GM04503 (cell line): ENCODE results near the gene APOBEC3A.
A peak's percentile ranks its signal among the peaks of the same experiment; 100 is the strongest.

Source experiments
- DNase-seq: peaks from one replicate; pipeline ENCODE4 v3.0.0-alpha.2; 2012; ENCODE audit warnings: low read depth

The APOBEC3A gene

DNA sequence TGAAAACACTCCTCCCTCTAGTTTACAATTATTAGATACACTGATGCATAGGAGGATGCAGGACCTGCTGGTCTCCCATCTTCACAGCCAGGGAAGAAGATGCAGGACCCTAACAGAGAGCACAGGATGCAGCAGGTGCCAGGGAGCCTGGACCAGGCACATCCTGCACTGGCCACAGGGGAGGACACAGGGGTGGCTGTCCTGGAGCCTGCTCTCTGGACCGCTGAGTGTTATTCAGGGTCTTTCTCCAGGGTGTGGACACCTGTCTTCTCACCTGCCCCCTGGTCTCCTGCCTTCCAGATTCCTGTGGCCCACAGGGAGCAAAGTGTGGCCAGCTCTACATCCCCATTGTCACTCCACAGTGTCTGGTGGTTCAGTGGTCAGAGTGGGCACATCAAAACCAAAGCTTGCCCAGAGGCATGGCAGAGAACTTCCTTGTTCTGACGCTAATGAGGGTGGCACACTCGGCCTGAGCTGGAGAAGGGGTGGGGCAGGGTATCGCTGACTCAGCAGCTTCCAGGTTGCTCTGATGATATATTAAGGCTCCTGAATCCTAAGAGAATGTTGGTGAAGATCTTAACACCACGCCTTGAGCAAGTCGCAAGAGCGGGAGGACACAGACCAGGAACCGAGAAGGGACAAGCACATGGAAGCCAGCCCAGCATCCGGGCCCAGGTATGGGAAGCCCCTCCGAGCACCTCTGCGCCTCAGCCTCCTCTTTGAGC lies at the start of gene APOBEC3A:
Gene APOBEC3A (plus strand): TSS at position 564 of the 725 bp plus-strand sequence. CDS start 83 bp downstream, at position 647.
- DNase-seq = no peak

DNA sequence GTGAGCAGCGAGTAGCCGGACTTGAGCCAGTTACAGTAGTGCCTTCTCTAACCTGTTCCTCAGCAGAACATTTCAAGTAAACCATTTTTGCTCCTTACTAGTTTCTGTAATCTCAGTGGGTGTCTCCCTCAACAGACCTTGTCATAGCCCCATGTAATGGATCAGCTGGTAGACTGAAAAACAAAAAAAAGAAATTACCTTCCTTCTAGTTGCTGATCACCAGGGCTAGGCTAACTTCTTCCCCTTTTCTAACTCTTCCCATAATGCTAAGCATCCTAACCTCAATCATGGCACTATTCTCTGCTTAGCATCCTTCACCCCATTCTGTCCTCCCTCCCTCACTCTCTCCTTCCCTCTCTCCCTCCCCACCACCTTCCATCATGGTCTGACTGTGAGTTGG lies 49.6 kb upstream of the APOBEC3A start:
- DNase-seq = no peak

DNA sequence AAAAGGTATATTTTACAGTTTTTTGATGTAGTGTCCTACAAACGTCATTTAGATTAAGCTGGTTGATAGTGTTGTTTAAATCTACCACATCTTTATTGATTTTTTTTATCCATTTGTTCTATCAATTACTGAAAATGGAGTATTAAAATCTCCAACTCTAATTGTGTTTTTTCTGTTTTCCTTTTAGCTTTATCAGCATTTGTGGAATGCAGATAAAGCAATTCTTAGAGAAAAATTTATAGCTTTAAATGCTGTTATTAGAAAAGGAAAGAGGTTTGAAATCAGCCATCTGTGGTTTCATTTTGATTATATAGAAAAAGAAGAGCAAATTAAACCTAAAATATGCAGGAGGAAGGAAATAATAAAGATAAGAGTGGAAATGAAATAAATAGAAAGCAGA lies 46.0 kb upstream of the APOBEC3A start:
- no peak for DNase-seq

- DNase-seq = no peak
Measured at GRCh38 chr22:38919631-38920190, 37.7 kb upstream of the APOBEC3A start.

- DNase-seq = no peak
Measured at GRCh38 chr22:38921120-38921519, 36.3 kb upstream of the APOBEC3A start.

GRCh38 chr22:38921806-38922205 lies 35.6 kb upstream of the APOBEC3A start:
- no peak for DNase-seq

- peak; percentile 54 for DNase-seq
Measured at GRCh38 chr22:38923463-38924346, 33.7 kb upstream of the APOBEC3A start.

GRCh38 chr22:38924347-38924952 lies 33.0 kb upstream of the APOBEC3A start:
- peak; percentile 73 for DNase-seq

DNA sequence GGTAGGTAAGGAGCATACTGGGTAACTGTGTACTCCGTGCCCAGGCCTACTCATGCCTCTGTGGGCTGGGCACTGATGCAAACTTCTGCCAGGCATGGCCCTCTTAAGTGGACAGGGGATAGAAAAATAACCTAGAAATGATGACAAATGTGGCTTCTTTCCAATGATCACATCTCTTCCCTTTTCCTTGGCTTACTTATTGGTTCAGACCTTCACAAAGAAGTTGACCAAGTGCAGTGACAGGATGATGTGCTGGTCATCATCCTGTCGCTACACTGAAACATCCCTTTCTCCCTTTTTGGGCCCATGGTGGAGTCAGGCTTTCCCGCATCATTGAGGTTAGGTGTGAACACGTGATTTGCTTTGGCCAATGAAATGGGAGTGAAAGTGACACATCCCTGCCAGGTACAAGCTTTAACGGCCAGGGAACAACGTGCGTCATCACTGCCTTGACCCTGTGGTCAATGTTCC lies 31.8 kb upstream of the APOBEC3A start:
- no peak for DNase-seq

DNA sequence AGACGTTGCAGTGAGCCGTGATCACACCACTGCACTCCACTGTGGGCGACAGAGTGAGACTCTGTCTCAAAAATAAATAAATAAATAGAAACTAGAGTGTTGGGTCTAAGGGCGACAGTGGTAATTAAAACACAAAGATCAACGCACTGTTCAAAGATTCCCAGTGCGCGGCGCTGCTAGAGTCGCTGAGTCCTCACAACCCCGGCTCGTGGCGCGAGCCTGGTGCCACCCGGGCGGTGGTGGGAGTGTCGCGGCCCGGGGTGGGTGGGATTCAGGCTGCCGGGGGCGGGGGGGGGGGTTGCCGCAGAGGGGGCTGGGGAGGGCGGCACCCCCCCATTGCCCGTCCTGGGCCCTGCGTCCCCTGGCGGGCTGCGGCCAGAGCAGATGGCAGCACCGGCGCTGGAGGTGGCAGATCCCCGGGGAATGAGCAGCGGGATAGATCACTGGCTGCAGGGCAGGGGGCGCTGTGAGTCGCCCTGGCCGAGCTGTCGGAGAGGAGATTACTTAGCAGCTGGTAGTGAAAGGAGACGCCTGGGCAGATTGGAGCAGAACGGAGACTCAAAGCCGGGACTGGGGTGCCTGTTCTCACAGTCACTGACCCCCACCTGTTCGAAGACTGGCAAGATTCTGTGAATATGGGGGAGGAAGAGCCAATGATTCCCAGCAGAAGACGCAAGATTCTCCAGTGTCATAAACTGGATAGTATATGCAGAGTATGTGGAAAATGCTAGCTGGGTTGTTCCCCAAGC lies 30.2 kb upstream of the APOBEC3A start:
- DNase-seq = no peak

- DNase-seq = no peak
Measured at GRCh38 chr22:38930512-38930911, 26.9 kb upstream of the APOBEC3A start.

DNA sequence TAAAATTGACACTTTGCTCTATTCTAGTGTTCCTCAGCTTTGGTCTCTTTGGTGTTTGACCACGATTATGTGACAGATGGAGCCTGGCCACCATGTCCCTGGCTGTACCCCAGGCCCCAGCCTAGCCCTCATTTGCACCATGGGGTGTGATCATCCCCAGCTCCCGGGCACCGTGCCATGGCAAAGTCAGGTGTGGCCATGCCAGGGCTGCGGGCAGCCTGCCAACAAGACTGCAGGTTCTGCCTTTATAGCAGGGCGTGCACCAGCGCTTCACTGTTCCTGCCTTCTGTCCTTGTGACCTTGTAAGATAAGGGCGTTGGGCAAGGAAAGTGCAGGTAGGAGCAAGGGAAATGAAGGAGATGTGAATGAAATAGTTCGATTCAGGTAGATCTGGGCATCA lies 22.4 kb upstream of the APOBEC3A start:
- no peak for DNase-seq

GRCh38 chr22:38935616-38936015 lies 21.8 kb upstream of the APOBEC3A start:
- no peak for DNase-seq

DNA sequence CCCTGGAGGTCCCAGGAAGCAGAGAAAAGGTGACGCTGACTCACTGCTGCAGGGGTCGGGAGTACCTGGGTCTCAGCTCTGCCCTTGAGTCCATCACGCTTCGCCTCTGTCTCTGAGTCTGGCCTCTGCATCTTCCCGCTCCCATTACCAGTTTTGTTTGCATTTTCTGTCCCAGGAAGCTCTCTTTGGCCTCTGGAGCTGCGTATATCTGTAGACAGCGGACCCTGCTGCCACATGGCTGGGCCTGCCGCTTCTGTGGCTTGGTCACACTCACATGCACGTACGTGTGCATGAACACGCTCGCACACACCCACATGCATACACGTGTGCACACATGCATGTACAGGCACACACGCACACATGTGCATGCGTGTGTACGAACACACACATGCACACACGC lies 20.8 kb upstream of the APOBEC3A start:
- DNase-seq = no peak

DNA sequence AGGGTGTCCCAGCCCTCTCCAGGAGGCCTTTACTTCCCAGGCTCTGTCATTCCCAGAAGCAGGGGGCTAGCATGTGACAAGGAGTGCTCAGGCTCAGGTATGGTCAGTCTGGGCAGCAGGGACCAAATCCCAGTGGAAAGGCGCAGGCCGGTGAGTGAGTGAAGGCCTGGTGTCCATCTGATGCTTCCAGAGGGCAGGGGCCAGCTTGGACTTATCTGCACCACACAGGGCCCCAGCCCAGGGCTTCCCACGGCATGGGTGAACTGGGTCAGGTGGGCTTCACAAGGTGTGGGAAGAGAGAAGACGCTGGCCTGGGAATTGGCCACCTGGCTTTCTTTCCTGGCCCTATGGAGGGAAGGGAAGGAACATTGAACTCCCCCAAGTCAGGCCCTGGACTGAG lies 20.4 kb upstream of the APOBEC3A start:
- no peak for DNase-seq

GRCh38 chr22:38937541-38937940 lies 19.9 kb upstream of the APOBEC3A start:
- DNase-seq = no peak

DNA sequence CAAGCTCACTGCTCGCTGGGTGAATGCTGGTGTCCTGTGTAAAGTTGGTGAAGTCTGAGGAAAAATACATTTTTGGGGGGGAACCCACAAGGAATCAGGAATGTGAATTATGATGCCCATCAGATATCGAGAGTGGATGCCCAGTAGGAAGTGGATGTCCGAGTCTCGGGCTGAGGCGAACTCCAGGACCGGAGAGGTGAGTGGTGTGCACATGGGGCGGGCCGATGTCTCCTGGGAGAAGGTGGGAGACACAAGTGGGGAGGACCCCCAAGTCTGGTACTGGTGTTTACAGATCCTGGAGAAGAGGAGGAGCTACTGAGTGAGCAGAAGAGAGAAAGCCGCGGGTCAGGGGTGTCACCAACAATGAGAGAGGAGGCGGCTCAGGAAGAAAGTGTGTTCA lies 19.2 kb upstream of the APOBEC3A start:
- no peak for DNase-seq

- no peak for DNase-seq
Measured at GRCh38 chr22:38938925-38939324, 18.5 kb upstream of the APOBEC3A start.

DNA sequence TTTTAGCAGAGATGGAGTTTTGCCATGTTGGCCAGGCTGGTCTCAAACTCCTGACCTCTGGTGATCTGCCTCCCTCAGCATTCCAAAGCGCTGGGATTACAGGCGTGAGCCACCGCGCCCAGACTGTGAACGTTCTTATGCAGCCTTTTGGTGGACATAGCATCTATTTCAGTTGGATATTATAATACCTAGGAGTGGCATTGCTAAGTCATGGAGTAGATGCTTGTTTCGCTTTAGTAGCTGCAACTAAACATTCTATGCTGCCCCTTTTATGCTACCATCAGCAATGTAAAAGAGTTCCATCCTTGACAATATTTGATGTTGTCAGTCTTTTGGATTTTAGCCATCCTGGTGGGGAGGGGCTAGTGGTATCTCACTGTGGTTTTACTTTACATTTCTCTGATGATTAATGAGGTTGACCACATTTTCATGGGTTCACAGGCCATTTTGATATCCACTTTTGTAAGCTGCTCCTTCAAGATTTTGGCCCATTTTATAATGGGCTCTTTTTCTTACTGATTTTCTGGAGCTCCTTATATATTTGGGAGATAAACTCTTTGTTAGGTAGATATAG lies 16.5 kb upstream of the APOBEC3A start:
- DNase-seq = no peak

DNA sequence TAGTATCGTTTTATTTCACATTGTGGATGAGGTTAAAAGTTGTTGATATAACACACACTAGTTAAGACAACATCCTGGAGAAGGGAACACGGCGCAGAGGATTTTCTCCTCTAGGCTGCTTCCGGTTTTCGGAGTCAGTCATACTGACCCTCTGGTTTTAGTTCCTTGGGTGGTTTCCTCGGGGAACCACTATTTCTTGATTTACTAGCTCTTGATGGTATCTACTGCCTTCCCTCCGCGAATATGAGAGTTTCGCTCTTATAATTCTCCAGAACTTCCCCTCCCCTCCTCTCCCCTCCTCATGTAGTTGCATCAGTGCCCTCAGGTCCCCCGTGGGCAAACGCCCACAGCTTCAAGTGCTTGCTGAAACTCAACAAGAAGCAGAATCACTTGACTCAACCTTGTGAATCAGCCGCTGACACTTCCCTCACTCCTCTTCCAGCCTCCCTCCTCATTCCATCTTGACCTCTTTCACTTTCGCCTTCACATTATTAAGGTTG lies 15.9 kb upstream of the APOBEC3A start:
- no peak for DNase-seq

DNA sequence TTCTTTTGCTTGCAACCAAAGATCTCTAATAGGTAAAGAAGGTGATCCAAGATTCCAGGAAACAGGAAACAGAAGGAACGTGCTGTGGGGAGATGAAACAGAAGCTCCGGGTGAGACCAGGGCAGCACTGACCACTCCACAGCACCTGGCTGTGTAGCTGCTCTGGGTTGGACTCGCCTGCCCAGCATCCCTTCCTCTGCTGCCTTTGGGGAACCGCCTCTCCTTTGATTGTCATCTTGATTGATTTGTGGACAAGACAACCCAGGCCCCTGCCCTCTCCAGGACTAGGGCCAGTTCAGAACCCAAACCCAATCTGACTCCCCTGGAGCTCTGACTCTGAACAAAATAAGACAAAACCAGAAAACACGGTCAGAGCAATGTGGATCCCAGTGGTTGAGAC lies 14.7 kb upstream of the APOBEC3A start:
- no peak for DNase-seq
